NCI-H2196 treated with DMSO at 0.1 percent for 48 hours (cell line): ENCODE results near the gene RASA3.
A peak's percentile ranks its signal among the peaks of the same experiment; 100 is the strongest.
"Not testable (repeated sequence)": the region's sequence is repeated elsewhere in the genome, so short reads cannot be mapped to it uniquely, and the experiment has no call there.

Experiments used
- DNase-seq: peaks from one replicate; lab custom pipeline; 2025; ENCODE audit not compliant: unreplicated experiment; lab: John Stamatoyannopoulos, UW

Gene RASA3

DNA sequence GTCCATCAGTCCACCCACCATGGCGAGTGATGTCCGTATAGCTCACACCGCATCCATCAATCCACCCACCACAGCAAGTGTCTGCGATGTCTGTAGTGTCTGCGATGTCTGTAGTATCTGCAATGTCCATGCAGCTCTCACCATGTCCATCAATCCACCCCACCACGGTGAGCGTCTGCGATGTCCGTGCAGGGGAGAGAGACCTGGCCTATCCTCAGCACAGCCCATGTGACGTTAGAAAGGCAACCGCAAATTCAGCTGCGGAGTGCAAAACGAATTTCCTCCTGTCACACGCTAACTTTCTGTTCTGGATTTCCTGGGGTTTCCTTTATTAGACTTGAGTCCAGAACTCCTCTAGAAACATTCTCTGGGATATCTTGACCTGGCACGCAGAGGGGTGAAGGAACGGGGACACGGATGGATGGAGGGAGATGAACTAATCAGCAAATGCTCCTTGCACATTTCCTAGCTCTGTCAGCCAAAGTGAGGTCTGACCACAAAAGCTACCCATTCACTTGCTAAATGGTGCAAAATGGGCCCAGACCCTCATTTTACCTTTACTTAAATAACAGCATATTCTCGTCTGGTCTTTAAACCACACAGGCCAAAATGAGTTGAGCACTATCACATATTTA is 18.3 kb downstream of the RASA3 start:
- no peak for DNase-seq

DNA sequence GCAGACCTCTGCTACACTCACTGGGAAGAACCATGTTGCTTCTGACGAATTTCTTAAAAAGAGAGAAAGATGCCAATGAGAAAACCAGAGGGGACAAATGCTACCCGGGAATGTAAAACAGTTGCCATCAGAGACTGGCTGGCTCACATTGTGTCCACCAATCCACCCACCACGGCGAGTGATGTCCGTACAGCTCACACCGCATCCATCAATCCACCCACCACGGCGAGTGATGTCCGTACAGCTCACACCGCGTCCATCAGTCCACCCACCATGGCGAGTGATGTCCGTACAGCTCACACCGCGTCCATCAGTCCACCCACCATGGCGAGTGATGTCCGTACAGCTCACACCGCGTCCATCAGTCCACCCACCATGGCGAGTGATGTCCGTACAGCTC is 19.0 kb downstream of the RASA3 start:
- not testable (repeated sequence) for DNase-seq

DNA sequence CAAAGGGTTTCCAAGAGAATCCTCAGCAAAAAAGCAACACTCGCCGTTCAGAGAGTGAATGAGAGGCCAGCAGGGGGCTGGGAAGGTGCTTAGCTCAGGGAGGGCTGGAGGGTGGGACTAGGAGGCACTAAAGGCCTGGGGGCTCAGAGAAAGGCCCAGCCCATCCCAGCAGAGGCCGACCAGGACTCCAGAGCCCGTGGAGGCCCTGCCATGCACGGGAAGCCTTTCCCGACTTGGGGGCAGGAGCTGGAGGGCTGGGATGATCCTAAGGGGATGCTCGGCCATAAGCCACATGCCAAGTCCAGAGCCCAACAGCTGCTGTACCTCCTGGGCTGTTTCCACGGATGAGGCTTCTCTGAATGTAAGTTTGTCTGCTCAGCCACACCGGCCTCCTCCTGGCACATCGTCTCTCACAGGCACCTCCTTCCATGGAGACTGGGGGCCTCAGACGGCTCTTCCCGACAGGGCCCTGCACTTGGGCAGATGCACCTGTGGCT is 19.5 kb downstream of the RASA3 start:
- DNase-seq: no peak

DNA sequence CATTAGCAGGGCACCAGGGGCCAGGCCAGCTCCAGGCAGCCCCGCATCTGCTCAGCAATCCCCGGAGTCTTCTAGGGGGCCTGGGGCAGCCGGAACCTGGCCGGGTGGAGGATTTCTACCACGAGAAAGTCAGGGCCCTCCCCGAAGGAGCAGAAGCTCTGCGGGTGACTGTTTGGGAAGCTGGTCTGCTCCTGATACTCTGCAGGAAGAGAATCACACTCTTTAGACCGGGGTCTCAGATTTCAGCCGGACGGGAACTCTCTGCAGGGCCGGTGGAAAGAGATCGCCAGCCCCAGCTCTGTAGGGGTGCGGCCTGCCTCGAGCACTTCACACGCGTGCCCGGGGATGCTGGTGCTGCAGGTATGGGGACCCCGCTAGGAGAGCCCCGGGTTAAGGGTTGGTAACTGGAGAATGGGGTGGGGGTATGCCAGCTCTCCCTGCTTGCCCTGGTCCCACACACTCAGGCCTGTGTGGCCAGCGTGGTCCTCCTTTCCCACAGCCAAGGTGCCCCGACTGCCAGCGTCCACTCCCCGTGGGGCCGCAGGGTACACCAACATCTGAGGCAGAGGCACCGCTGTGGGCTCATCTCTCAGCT is 20.1 kb downstream of the RASA3 start:
- DNase-seq: no peak

DNA sequence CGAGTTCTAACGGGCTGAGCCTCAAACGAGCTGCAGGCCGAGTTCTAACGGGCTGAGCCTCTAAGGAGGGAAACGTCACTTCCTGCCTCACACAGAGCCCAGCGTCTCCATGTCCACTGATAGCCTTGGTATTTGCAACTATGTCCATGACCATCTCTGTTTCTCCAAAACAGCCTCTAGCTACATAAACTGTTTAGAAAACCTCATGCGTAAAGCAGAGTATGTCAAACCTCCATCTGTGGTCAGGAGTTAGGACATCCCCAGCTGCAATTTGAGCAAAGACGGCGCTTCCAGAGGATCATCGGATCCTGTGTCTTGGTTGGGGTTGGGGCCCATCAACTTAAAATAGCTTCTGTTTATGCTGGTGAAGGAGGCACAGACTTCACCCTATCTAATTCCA is 20.8 kb downstream of the RASA3 start:
- no peak for DNase-seq

DNA sequence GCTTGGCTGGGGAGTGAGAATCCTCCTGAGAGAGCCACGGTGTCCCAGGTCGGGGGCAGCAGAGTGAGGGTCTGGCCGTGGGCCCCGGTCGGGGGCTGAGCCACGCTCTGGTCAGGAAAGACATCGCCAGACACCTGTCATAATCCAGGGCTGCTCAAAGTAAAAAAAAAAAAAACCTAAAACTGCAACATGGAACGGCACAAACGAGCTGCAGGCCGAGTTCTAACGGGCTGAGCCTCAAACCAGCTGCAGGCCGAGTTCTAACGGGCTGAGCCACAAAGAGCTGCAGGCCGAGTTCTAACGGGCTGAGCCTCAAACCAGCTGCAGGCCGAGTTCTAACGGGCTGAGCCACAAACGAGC is 21.6 kb downstream of the RASA3 start:
- DNase-seq: not testable (repeated sequence)

DNA sequence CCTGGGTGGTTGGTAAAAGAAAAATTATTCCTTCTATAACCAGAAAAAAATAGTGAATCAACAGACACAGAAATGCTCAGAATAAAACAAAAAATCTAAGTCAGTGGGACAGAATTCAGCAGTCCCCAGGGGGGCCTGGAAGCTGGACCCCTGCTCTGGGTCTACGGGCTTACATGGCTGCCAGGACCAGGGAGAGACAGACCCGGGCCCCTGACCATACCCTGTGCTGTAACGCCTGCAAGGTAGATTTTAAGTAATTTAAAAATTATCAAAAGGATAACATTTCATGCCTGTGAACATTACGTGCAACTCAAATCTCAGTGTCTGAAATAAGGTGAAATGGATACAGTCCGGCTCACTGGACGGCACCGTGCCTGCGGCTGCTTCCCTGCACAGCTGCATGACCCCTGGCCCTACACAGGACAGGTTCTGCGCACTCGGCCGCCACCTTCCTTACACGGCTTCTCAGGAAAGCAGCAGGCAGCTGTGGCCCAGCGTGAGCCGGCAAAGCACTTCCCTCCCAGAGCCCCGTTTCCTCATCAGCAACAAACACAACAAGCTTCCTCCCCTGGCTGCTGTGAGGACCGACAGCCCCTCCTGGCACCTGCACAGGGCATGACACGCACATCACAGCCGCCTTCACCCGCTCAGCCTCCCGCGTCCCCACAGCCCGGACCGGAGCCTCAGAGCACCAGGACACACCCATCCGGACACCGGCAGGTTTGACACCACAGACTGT is 22.2 kb downstream of the RASA3 start:
- DNase-seq: no peak

DNA sequence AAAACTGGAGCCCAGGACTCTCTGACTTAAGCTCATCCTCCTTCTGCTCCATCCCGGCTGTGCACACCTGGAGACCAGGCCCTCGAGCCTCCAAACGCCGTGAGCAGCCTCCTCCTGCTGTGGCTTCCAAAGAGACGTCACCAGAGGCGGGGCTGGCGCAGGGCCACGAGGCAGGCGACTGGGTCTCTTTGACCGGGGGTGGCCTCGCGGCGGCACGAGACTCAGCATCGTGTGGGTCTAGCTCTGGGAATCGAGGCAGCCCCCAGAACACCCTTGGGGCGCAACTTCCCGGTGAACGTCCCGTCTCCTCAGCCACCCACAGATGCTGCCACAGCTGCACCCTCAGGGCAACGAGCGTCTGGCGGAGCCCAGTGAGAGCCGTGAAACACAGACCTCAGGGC is 22.8 kb downstream of the RASA3 start:
- DNase-seq: no peak

DNA sequence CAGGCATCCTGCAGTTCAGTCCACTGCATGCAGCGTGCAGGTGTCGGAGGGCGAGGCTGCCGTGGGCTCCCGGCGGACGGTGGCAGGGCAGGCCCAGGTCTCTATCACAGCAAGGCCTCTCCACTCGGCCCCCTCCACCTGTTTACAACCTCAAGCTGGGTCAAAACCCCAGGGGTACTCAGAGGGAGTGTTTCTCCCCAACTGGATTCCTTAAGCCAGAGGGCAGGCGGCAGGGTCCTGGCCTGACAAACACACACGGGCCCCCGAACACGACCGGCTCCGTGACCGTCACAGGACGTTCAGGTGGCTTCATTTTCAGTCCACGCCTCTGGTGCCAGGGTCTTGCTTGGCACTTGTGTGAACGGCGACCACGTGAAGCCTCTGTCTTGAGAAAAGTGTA is 23.5 kb downstream of the RASA3 start:
- no peak for DNase-seq

DNA sequence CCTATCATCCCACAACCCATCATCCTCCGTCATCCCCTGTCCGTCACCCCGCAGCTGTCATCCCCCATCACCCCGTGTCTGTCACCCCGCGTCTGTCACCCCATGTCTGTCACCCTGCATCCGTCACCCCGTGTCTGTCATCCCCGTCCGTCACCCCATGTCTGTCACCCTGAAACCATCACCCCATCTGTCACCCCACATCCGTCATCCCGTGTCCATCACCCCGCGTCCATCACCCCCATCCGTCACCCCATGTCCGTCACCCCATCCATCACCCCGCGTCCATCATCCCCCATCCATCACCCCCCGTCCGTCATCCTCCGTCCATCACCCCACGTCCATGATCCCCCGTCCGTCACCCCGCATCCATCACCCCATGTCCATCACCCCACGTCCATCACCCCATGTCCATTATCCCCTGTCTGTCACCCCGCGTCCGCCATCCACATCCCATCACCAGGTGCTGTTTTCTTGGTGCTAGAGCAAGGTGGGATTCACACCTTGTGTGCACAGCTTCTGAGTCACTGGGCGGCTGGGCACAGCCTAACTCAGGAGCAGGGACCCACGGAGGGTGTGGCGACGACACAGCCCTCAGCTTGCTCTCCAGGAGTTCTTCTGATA is 24.2 kb downstream of the RASA3 start:
- no peak for DNase-seq

DNA sequence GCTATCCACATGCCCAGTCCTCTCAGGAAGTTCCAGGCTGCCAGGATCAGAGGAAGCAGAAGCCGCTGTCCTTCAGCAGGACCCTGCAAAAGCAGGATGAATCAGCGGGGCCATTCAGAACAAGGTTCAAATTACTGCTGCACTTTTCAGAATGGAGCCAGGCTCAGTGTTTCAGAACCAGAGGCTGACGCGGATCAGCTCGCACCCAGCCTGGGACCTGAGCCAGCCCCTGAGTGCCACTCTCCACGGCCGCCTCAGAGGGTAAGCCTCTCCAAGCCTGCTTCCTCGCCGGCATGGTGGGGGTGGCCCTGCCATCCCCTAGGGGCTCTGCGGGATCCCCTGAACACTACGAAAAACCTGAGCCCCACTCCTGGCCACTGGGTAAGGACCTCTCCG is 24.7 kb downstream of the RASA3 start:
- peak; percentile 2 for DNase-seq

DNA sequence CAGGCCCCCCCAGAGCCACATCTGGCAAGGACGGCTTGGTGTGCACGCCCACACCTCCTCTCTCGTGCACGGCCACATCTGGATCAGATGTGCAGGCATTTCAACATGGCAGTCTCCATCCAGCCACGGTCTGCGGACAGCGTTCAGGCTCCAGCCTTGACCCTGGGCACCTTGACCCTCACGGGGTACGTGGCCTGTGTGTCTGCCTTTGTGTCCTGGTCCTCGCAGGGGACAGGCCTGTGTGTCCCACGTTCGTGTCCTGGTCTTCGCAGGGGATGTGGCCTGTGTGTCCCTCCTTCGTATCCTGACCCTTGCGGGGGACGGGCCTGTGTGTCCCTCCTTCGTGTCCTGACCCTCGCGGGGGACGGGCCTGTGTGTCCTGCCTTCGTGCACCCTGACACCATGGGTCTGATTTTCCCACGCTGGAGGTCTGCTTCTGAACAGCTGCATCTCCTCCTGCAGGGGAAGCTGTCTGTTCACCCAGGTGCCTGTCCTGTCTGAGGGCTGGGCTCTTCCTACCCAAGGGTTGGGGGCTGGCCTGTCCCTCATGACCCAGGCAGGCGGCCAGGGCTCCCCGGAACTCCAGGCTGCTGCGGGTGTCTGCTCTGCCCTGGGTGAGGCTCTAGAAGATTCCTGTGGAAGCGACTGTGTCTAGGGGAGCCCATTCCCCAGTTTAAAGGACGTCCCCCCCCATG is 25.3 kb downstream of the RASA3 start:
- DNase-seq: no peak

DNA sequence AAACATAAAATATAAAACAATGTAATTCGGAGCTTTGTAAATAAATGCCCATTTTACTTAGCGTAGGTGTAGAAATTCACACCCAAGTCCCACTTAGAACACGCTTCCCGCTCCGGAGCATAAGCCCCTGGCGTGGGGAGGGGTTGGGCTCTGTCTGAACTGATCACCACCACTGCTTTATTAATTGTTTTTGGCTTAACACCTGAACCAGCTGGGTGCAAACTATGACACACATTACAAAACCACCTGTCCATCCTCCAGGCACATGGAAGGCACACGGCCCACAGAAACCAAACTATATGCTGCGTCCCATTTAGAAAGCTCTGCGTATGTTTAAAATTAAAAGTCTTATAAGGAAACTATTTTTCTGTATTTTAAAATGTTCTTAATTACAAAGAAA is 25.9 kb downstream of the RASA3 start:
- no peak for DNase-seq

DNA sequence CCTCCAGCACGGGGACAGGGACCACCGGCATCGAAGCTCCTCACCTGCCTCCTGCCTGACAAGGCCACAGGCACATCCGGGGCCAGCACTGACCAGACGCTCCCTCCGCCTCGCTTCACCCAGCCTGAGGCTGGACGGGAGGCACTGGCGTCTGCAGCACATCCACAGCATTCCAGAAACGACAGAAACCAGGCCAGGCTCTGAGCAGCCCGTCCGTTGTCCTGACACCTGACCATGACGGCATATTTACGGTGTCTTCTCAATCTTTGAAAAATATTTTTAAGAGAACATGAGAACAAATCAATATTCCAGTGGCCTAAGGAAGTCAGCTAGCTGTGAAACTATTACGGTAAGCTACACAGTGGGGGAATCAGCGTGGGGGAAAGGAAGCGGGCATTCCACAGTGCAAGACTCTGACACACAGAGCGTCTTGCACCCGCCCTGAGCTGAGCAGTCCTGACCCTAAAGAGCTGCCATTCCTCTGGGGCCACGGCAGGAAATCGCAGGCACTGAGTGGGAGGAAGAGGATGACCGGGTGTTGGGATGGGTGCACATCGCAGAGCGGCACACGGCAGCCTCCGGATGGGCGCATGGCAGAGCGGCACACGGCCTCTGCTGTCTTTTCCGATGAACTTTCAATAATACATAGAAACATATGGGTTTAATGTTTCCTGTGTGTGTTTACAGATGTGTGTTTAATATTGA is 26.8 kb downstream of the RASA3 start:
- DNase-seq: no peak

DNA sequence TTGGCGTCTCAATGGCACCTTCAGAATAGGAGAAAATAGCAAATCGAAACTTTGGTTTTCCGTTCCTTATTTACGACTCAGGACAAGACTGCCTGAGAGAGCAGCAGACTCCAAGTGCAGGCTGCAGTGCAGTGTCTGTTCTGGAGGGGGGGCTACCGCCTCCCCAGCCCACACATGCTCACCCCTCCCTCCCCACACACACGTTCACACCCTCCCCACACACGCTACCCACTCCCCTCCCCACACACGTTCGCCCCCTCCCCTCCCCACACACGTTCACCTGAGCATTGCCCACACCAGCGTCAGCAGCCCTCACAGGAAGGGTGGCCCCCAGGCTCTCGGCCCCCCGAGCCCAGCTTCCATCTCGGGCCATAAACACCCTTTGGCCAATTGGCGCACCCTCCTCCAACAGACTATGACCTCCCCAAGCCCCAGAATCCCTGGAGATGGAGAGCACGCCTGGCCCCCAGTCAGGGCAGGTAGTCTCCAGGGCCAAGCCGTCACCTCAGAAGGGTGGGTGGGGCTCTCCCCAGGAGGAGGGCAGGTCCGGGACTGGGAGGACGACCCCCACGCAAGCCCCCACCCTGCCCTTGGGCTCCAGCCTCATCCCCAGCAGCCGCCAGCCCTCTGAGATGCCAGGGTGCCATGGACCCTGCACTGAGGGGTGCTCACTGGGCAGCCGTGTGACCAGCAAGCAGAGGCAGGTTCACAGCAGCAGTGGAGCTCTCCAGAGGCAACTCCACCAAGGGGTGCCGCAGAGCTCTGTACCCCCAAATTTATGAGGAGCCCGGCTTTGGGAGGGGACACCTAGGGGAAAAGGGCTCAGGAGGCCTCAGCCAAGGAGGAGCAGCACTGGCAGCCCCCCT is 27.5 kb downstream of the RASA3 start:
- DNase-seq: no peak

DNA sequence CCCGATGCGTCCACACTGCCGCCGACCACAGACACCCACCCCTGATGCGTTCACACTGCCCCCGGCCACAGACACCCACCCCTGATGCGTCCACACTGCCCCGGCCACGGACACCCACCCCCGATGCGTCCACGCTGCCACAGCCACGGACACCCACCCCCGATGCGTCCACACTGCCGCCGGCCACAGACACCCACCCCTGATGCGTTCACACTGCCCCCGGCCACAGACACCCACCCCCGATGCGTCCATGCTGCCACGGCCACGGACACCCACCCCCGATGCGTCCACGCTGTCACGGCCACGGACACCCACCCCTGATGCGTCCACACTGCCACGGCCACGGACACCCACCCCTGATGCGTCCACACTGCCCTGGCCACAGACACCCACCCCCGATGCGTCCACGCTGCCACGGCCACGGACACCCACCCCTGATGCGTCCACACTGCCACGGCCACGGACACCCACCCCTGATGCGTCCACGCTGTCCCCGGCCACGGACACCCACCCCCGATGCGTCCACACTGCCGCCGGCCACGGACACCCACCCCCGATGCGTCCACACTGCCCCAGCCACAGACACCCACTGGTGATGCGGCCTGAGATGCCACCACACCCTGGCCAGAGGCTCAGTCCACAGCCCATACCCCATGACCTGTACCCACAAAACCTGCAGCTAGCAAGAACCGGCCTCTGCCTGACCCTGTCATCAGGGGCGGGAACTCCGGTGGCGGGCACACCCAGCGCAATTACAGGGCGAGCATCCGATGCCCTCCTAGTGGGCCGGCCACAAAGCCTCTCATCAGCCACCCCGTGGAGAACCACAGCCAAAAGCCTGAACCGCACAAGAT is 28.4 kb downstream of the RASA3 start:
- no peak for DNase-seq

DNA sequence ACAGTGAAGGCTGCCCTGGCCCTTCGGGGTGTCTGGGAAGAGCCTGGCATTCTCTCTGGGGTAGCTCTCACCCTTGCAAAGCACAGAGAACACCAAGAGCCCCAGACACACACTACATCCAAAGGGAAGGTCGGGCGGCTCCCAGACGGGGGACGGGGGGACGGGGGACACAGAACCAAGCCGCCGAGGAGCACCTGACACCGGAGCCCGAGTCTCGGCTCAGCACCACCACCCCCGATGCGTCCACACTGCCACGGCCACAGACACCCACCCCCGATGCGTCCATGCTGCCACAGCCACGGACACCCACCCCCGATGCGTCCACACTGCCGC is 29.2 kb downstream of the RASA3 start:
- not testable (repeated sequence) for DNase-seq

DNA sequence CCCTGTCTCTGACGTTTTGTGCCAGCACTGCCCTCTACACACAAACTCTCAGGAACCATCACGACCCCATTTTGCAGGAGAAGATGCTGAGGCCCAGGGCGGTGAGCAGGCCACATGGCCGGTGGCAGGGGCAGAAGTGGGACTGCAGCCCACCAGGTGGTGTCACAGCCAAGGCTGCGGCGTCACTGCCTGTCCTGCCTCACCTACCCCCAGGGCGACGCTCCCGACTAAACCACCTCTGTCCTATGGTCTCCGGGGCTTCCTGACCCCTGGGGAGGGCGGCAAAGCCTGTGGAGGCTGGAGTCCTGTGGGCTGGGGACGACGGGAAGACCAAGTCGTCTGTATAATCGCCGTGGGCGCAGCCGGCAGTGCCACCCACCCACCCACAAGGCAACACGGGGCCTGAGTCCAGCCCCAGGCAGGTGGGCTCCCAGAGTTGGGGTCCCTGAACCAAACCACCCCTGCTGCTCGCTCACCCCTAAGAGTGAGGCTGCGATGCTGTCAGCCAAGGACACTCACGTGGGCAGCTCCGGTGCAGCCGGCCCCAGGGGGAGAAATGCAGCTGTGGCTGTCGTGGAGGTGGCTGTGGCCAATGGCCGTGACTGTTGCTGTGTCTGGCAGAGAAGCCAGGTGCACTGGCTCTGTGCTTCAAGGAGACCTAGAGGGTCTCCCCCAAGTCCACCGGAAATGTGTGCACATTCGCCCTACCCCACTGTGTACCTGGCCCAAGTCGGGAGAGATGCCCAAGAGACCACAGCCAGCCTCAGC is 29.7 kb downstream of the RASA3 start:
- DNase-seq: no peak
